HG03097 (cell line): ENCODE results near the gene SPRYD4.
"Not testable (repeated sequence)": the region's sequence is repeated elsewhere in the genome, so short reads cannot be mapped to it uniquely, and the experiment has no call there.

ENCODE experiments used
- ATAC-seq: cut with Tn5 transposase; IDR thresholded peaks from one replicate; pipeline ENCODE4 v1.9.1; 2021; ENCODE audit not compliant: unreplicated experiment, low FRiP score

Gene SPRYD4

GRCh38 chr12:56476143-56476542 lies 7.8 kb downstream of the SPRYD4 start:
- no peak for ATAC-seq

- ATAC-seq, result no peak
Observed at GRCh38 chr12:56476972-56477432, 8.6 kb downstream of the SPRYD4 start.

GRCh38 chr12:56477521-56478225 lies 9.3 kb downstream of the SPRYD4 start:
- no peak for ATAC-seq

GRCh38 chr12:56479625-56480024 lies 11.2 kb downstream of the SPRYD4 start:
- ATAC-seq, result no peak

GRCh38 chr12:56484566-56484965 lies 16.2 kb downstream of the SPRYD4 start:
- no peak for ATAC-seq

GRCh38 chr12:56486694-56487093 lies 18.3 kb downstream of the SPRYD4 start:
- ATAC-seq, result no peak

GRCh38 chr12:56487448-56488040 lies 19.2 kb downstream of the SPRYD4 start:
- ATAC-seq, result no peak

- peak; percentile 70 for ATAC-seq
Observed at GRCh38 chr12:56488041-56488955, 19.9 kb downstream of the SPRYD4 start, which contains the start of gene GLS2. Gene GLS2 (minus strand): TSS chr12:56488161. CDS start chr12:56488118, 43 bp downstream.

GRCh38 chr12:56490360-56490759 lies 22.0 kb downstream of the SPRYD4 start:
- ATAC-seq, result no peak

- not testable (repeated sequence) for ATAC-seq
Observed at GRCh38 chr12:56493409-56494105, 25.2 kb downstream of the SPRYD4 start.

GRCh38 chr12:56494106-56494415 lies 25.7 kb downstream of the SPRYD4 start:
- not testable (repeated sequence) for ATAC-seq

GRCh38 chr12:56494481-56494880 lies 26.1 kb downstream of the SPRYD4 start:
- ATAC-seq, result not testable (repeated sequence)

GRCh38 chr12:56496704-56497103 lies 28.3 kb downstream of the SPRYD4 start:
- not testable (repeated sequence) for ATAC-seq

GRCh38 chr12:56498126-56498902 lies 29.9 kb downstream of the SPRYD4 start:
- ATAC-seq, result not testable (repeated sequence)

GRCh38 chr12:56499452-56499851 lies 31.1 kb downstream of the SPRYD4 start:
- ATAC-seq, result not testable (repeated sequence)

GRCh38 chr12:56499879-56500278 lies 31.5 kb downstream of the SPRYD4 start:
- ATAC-seq, result not testable (repeated sequence)

GRCh38 chr12:56510786-56511185 lies 42.4 kb downstream of the SPRYD4 start:
- ATAC-seq, result no peak

- ATAC-seq, result not testable (repeated sequence)
Observed at GRCh38 chr12:56514014-56514318, 45.6 kb downstream of the SPRYD4 start.

GRCh38 chr12:56517854-56518253 lies 49.5 kb downstream of the SPRYD4 start:
- no peak for ATAC-seq

GRCh38 chr12:56518570-56518969 lies 50.2 kb downstream of the SPRYD4 start:
- ATAC-seq, result no peak
